Osteocyte (in vitro differentiated cells): Measurements from ENCODE around the gene ABCF1. TPM values are rescaled to one million over a fixed set of nuclear protein-coding genes. Genes with fewer than 3 reads are reported as not detected.

Experiments
- DNase-seq: peaks from one replicate; pipeline ENCODE4 v3.0.0; 2021; ENCODE audit warnings: mixed read lengths; ENCODE audit not compliant: unreplicated experiment; ENCODE audit errors: extremely low spot score
- H3K27ac Mint-ChIP-seq: one replicate; pipeline ENCODE4 v1.8.0; 2021; ENCODE audit warnings: mild to moderate bottlenecking, mixed read lengths; ENCODE audit not compliant: unreplicated experiment
- H3K27me3 Mint-ChIP-seq: one replicate; pipeline ENCODE4 v1.8.0; 2021; ENCODE audit warnings: mixed read lengths; ENCODE audit not compliant: unreplicated experiment
- H3K36me3 Mint-ChIP-seq: one replicate; pipeline ENCODE4 v1.8.0; 2021; ENCODE audit warnings: mixed read lengths; ENCODE audit not compliant: unreplicated experiment
- H3K4me1 Mint-ChIP-seq: one replicate; pipeline ENCODE4 v1.8.0; 2021; ENCODE audit warnings: mixed read lengths; ENCODE audit not compliant: unreplicated experiment
- H3K4me3 Mint-ChIP-seq: one replicate; pipeline ENCODE4 v1.8.0; 2021; ENCODE audit warnings: mild to moderate bottlenecking, moderate library complexity, mixed read lengths; ENCODE audit not compliant: unreplicated experiment
- H3K9me3 Mint-ChIP-seq: one replicate; pipeline ENCODE4 v1.8.0; 2021; ENCODE audit warnings: mixed read lengths; ENCODE audit not compliant: unreplicated experiment
- total RNA-seq: library from RNA; stranded (reverse); gene quantifications from 2 replicates; pipeline ENCODE4 v1.2.1, GENCODE V29; 2021
- TF ChIP-seq, protein P1 (sequence below): fragments of 200-600 bp; sonication (generic); IDR thresholded peaks from 2 replicates; pipeline ENCODE4 v1.5.0; 2021; ENCODE audit warnings: antibody characterized with exemption, mild to moderate bottlenecking, moderate library complexity

Gene ABCF1
- total RNA-seq, 1 donor from 2014 or later, result 70.5 TPM

DNA sequence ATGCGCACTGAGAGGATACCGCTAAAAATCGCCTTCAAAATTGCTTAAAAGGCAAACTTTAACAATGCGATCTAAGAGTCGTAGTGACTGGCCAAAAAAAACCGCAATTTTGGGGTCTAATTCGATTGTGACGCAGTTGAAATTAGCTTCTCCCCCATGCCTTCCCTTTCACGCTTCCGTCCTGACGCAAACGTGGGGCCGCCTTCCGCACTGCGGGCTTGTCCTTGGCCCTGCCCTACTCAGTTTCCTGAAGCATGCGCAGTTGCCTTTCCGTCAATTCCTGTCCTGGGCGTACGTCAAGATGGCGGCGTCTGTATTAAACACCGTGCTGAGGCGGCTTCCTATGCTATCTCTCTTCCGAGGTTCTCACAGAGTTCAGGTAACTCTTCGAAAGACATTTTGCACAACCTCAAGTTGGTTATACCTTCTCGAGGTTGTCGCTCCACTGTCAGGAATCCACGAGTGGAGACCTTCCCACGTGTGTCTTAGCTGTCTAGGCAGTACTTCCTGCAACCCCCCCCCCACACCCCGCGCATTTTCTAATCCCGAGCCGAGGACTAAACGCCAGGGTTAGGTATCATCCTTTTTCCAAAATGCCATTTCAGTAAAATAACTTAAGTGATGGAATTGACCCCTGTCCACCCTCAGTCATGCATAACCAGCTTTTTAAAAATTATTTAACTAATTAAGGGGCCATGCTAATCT lies 46.5 kb downstream of the ABCF1 start, which contains the start of gene MRPS18B:
Gene MRPS18B, plus strand, starts transcription at position 276 of the 705 bp plus-strand sequence. Its CDS starts 26 bp downstream, at position 302.
- Mint-ChIP-seq H3K4me1 (peaks cover 31% of the 10 kb centered on the region), H3K27me3 (no peaks in the 10 kb centered on the region), H3K36me3 (peaks cover 30% of the 10 kb centered on the region), H3K4me3 (peak within 1 kb of the TSS; percentile 97), H3K9me3 (no peaks in the 10 kb centered on the region), H3K27ac (peak within 1 kb of the TSS; percentile 100)
- TF ChIP-seq, protein P1, sequence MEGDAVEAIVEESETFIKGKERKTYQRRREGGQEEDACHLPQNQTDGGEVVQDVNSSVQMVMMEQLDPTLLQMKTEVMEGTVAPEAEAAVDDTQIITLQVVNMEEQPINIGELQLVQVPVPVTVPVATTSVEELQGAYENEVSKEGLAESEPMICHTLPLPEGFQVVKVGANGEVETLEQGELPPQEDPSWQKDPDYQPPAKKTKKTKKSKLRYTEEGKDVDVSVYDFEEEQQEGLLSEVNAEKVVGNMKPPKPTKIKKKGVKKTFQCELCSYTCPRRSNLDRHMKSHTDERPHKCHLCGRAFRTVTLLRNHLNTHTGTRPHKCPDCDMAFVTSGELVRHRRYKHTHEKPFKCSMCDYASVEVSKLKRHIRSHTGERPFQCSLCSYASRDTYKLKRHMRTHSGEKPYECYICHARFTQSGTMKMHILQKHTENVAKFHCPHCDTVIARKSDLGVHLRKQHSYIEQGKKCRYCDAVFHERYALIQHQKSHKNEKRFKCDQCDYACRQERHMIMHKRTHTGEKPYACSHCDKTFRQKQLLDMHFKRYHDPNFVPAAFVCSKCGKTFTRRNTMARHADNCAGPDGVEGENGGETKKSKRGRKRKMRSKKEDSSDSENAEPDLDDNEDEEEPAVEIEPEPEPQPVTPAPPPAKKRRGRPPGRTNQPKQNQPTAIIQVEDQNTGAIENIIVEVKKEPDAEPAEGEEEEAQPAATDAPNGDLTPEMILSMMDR, result no peak
- peak; percentile 99 for DNase-seq

DNA sequence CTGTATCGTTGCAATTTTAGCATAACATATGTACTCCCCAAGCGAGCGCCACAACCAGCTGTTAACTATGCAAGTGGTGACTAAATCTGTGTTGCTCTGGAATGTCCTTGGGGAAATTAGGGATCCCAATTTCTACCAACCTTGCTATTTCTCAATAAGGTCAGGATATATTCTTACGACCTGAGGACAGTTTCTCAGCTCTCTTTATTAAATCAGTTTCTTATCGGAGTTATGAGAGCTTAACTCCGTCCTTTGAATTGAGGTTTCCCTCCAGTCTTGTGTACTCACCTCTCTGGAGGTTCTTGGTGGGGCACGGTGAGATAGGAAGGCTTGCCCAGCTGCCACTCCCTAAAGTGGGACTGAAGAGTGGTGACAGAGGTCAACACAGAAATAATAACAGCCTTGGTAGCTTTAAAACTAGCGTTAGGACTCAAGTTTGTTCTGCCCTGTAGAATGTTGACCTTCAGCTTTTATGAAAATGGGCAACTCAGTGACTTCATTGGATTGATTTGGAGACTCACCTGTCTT lies 47.1 kb downstream of the ABCF1 start:
- no peaks in the 10 kb centered on the region for H3K9me3 Mint-ChIP-seq
- peaks cover 26% of the 10 kb centered on the region for H3K4me1 Mint-ChIP-seq
- TF ChIP-seq, protein P1, result no peak
- no peak for DNase-seq
- H3K36me3 Mint-ChIP-seq, result peaks cover 30% of the 10 kb centered on the region
- H3K27ac Mint-ChIP-seq, result peak overlapping the region; percentile 100
- peak overlapping the region; percentile 97 for H3K4me3 Mint-ChIP-seq
- H3K27me3 Mint-ChIP-seq, result no peaks in the 10 kb centered on the region

DNA sequence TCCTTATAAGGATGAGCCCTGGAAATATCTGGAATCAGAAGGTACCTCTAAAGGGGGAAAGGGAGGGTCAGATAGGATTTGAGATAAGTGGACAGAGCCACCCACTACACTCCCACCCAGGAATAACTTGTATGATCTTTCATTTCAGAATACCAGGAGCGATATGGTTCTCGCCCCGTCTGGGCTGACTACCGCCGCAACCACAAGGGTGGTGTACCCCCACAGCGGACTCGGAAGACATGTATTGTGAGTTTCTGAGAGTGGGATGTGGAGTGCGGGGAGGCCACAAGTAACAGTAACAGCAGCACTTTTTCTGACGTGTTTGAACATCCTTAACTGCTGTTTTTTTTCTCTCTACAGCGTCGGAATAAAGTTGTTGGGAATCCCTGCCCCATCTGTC lies 48.3 kb downstream of the ABCF1 start:
- Mint-ChIP-seq H3K4me1 (peaks cover 15% of the 10 kb centered on the region), H3K27me3 (no peaks in the 10 kb centered on the region), H3K4me3 (peak overlapping the region; percentile 40), H3K36me3 (peaks cover 28% of the 10 kb centered on the region), H3K27ac (peak overlapping the region; percentile 23), H3K9me3 (no peaks in the 10 kb centered on the region)
- DNase-seq, result no peak
- TF ChIP-seq, protein P1, result no peak

DNA sequence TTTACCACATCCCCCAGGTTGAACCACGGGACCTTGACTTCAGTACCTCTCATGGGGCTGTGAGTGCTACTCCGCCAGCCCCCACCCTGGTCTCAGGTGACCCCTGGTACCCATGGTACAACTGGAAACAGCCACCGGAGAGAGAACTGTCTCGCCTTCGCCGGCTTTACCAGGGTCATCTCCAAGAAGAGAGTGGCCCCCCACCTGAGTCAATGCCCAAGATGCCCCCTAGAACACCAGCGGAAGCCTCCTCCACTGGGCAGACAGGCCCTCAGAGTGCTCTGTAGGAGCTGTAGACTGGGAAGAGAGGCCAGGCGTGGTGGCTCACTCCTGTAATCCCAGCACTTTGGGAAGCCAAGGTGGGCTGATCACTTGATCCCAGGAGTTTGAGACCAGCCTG lies 54.3 kb downstream of the ABCF1 start:
- Mint-ChIP-seq H3K27ac (no peak overlapping the region), H3K4me1 (peaks cover 15% of the 10 kb centered on the region), H3K4me3 (no peak overlapping the region), H3K9me3 (no peaks in the 10 kb centered on the region), H3K36me3 (peaks cover 22% of the 10 kb centered on the region), H3K27me3 (no peaks in the 10 kb centered on the region)
- TF ChIP-seq, protein P1, result no peak
- no peak for DNase-seq

DNA sequence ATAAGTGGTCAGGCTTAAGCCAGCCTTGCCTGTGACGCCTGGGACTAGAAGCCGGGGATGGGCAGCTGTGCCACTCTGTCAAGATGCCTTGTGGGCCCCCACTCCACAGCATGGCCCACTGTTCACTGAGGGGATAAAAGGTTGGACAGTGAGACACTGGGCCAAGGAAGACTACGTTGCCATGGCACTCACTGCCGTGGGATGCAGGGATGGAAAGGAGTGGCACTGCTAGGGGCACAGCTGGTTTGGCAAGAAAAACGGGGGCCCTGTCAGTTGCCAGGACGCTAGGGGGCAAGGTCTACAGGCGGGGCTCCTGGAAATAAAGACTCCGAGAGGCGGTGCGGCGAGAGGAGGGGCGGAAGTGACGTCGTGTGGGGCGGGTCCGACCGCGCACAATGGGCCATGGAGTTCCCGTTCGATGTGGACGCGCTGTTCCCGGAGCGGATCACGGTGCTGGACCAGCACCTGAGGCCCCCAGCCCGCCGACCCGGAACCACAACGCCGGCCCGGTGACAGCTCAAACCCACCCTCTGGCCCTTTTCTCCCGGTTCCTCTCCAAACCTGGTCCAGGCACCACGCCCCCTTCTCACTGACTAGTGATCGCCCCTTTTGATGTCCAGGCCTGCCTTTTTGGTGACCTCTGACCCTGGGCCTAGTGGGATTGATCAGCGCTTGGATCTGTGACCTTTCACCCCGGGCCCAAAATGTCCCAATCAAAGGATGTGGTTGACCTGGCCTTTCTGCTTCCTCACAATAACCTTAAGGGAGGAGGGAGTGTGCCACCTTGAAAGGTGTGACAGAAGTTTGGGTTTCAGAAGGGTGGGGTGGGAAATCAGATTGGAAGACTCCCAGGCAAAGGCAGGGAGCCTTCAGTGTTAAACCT lies 55.5 kb downstream of the ABCF1 start, which contains the start of gene ATAT1:
Gene ATAT1, plus strand, starts transcription at position 391 of the 883 bp plus-strand sequence.
- Mint-ChIP-seq H3K27me3 (no peaks in the 10 kb centered on the region), H3K4me1 (peaks cover 15% of the 10 kb centered on the region), H3K4me3 (peak within 1 kb of the TSS; percentile 85), H3K27ac (peak within 1 kb of the TSS; percentile 95), H3K36me3 (peaks cover 26% of the 10 kb centered on the region), H3K9me3 (no peaks in the 10 kb centered on the region)
- peak; percentile 93 for DNase-seq
- TF ChIP-seq, protein P1, result peak; percentile 49
